ENCODE data around the gene AIFM2.

The AIFM2 gene

GRCh38 chr10:70078329-70078728 lies 54.3 kb downstream of the AIFM2 start:
- no peaks in the 10 kb centered on the region for H3K4me1 ChIP-seq (ENCODE audit: insufficient read depth, low read length)
- DNase-seq (no peak), ATAC-seq (ENCODE audit: insufficient read depth, low read depth) (no peak)
- no peaks in the 10 kb centered on the region for H3K79me2 ChIP-seq (ENCODE audit: insufficient read depth, low read length)
- no peaks in the 10 kb centered on the region for H4K20me1 ChIP-seq (ENCODE audit: insufficient read depth, low read length)
- TF ChIP-seq, protein P1, sequence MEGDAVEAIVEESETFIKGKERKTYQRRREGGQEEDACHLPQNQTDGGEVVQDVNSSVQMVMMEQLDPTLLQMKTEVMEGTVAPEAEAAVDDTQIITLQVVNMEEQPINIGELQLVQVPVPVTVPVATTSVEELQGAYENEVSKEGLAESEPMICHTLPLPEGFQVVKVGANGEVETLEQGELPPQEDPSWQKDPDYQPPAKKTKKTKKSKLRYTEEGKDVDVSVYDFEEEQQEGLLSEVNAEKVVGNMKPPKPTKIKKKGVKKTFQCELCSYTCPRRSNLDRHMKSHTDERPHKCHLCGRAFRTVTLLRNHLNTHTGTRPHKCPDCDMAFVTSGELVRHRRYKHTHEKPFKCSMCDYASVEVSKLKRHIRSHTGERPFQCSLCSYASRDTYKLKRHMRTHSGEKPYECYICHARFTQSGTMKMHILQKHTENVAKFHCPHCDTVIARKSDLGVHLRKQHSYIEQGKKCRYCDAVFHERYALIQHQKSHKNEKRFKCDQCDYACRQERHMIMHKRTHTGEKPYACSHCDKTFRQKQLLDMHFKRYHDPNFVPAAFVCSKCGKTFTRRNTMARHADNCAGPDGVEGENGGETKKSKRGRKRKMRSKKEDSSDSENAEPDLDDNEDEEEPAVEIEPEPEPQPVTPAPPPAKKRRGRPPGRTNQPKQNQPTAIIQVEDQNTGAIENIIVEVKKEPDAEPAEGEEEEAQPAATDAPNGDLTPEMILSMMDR (IDR thresholded peaks at IDR 0.05; ENCODE audit: borderline replicate concordance, extremely low read depth, low read length, poor library complexity, severe bottlenecking) = no peak
- no peak for TF ChIP-seq EZH2 (IDR thresholded peaks at IDR 0.05; ENCODE audit: borderline replicate concordance, low read depth, low read length, severe bottlenecking)
- H2AFZ ChIP-seq (ENCODE audit: low read depth, low read length) = no peak overlapping the region
- H3K9ac ChIP-seq (ENCODE audit: low read depth, low read length) = no peak overlapping the region
- no peaks in the 10 kb centered on the region for H3K36me3 ChIP-seq (ENCODE audit: insufficient read depth, low read length)
- H3K4me3 ChIP-seq (ENCODE audit: low read depth in 1 of 2, low read length in 2 of 2) = no peak overlapping the region
- H3K4me2 ChIP-seq (ENCODE audit: insufficient read depth, low read length) = no peak overlapping the region
- H3K27me3 ChIP-seq (ENCODE audit: insufficient read depth, low read length, poor library complexity) = peaks cover 6% of the 10 kb centered on the region
- no peak overlapping the region for H3K27ac ChIP-seq (ENCODE audit: low read length)
- H3K9me3 ChIP-seq (ENCODE audit: insufficient read depth, low read length, severe bottlenecking) = no peaks in the 10 kb centered on the region

DNA sequence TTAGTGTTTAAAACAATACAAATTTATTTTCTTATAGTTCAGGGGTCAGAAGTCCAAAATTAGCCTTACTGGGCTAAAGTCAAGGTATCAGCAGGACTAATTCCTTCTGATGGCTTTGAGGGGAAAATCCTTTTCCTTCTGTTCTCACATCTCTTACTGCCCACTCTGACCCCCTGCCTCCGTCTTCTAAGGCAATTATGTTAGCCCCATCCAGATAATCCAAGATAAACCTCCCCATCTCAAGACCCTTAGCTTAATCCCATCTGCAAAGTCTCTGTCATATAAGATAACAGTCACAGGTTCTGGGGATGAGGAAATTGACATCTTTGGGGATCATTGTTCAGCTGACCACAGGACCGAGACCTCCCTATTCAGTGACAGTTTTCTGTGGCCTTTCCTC lies 57.7 kb downstream of the AIFM2 start:
- no peak for TF ChIP-seq EZH2 (IDR thresholded peaks at IDR 0.05; ENCODE audit: borderline replicate concordance, low read depth, low read length, severe bottlenecking)
- TF ChIP-seq, protein P1 (IDR thresholded peaks at IDR 0.05; ENCODE audit: borderline replicate concordance, extremely low read depth, low read length, poor library complexity, severe bottlenecking) = no peak

DNA sequence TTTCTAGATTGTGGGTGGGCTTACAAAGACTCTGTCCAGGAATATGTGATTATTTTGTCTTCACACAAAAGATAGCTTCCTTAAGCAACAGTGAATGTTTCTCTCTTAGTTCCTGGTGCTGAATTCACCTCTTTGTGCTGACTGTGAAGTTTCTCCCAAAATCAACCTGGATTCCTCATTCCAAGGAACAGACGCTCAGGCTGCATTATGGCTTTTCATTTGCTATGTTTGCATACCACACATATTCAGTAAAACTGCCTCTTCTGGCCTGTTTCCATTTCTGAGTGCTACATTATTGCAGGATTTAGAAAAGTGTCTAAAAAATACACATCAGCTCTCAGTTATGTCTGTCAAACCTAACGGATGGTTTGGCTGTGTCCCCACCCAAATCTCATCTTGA lies 58.5 kb downstream of the AIFM2 start:
- no peak for DNase-seq
- Histone ChIP-seq H3K27me3 (ENCODE audit: insufficient read depth, low read length, poor library complexity) (peaks cover 12% of the 10 kb centered on the region), H3K9me3 (ENCODE audit: insufficient read depth, low read length, severe bottlenecking) (no peaks in the 10 kb centered on the region), H3K36me3 (ENCODE audit: insufficient read depth, low read length) (no peaks in the 10 kb centered on the region), H4K20me1 (ENCODE audit: insufficient read depth, low read length) (no peaks in the 10 kb centered on the region), H3K9ac (ENCODE audit: low read depth, low read length) (no peak overlapping the region), H3K4me2 (ENCODE audit: insufficient read depth, low read length) (no peak overlapping the region), H3K27ac (ENCODE audit: low read length) (no peak overlapping the region), H3K4me1 (ENCODE audit: insufficient read depth, low read length) (no peaks in the 10 kb centered on the region), H3K4me3 (ENCODE audit: low read depth in 1 of 2, low read length in 2 of 2) (no peak overlapping the region), H2AFZ (ENCODE audit: low read depth, low read length) (no peak overlapping the region), H3K79me2 (ENCODE audit: insufficient read depth, low read length) (no peaks in the 10 kb centered on the region)
- no peak for ATAC-seq (ENCODE audit: insufficient read depth, low read depth)
- TF ChIP-seq EZH2 (IDR thresholded peaks at IDR 0.05; ENCODE audit: borderline replicate concordance, low read depth, low read length, severe bottlenecking) = no peak
- TF ChIP-seq, protein P1 (IDR thresholded peaks at IDR 0.05; ENCODE audit: borderline replicate concordance, extremely low read depth, low read length, poor library complexity, severe bottlenecking) = no peak

More for the DNA sequence above, 57.7 kb downstream of the AIFM2 start:
- no peaks in the 10 kb centered on the region for H3K9me3 ChIP-seq (ENCODE audit: insufficient read depth, low read length, severe bottlenecking)
- H4K20me1 ChIP-seq (ENCODE audit: insufficient read depth, low read length) = no peaks in the 10 kb centered on the region
- H2AFZ ChIP-seq (ENCODE audit: low read depth, low read length) = no peak overlapping the region
- H3K4me2 ChIP-seq (ENCODE audit: insufficient read depth, low read length) = no peak overlapping the region
- no peaks in the 10 kb centered on the region for H3K79me2 ChIP-seq (ENCODE audit: insufficient read depth, low read length)
- H3K36me3 ChIP-seq (ENCODE audit: insufficient read depth, low read length) = no peaks in the 10 kb centered on the region
- DNase-seq (no peak), ATAC-seq (ENCODE audit: insufficient read depth, low read depth) (no peak)
- H3K4me3 ChIP-seq (ENCODE audit: low read depth in 1 of 2, low read length in 2 of 2) = no peak overlapping the region
- H3K4me1 ChIP-seq (ENCODE audit: insufficient read depth, low read length) = no peaks in the 10 kb centered on the region
- H3K27ac ChIP-seq (ENCODE audit: low read length) = no peak overlapping the region
- H3K9ac ChIP-seq (ENCODE audit: low read depth, low read length) = no peak overlapping the region
- H3K27me3 ChIP-seq (ENCODE audit: insufficient read depth, low read length, poor library complexity) = peaks cover 10% of the 10 kb centered on the region

DNA sequence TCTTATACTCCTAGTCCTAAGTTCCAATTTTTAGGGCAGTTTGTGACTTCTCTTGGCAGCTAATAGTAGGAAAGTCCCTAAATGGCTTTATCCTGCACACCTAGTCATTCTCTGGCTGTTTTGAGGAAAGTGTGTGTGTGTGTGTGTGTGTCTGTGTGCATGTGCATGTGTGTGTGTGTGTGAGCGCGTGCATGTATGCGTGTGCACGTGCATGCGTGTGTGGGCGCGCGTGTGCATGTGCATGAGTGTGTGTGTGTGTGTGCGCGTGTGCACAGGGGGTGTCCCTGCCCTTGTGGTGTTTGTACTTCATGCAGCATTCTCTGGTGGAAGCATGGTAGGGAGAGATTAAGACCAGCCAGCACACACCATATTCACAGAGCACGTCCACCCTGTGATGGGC lies 61.8 kb downstream of the AIFM2 start:
- Histone ChIP-seq H3K4me3 (ENCODE audit: low read depth in 1 of 2, low read length in 2 of 2) (no peak overlapping the region), H3K4me1 (ENCODE audit: insufficient read depth, low read length) (no peaks in the 10 kb centered on the region), H3K4me2 (ENCODE audit: insufficient read depth, low read length) (no peak overlapping the region), H4K20me1 (ENCODE audit: insufficient read depth, low read length) (no peaks in the 10 kb centered on the region), H3K27ac (ENCODE audit: low read length) (no peak overlapping the region), H3K27me3 (ENCODE audit: insufficient read depth, low read length, poor library complexity) (peaks cover 18% of the 10 kb centered on the region), H3K9ac (ENCODE audit: low read depth, low read length) (no peak overlapping the region), H3K9me3 (ENCODE audit: insufficient read depth, low read length, severe bottlenecking) (no peaks in the 10 kb centered on the region), H2AFZ (ENCODE audit: low read depth, low read length) (no peak overlapping the region), H3K36me3 (ENCODE audit: insufficient read depth, low read length) (no peaks in the 10 kb centered on the region), H3K79me2 (ENCODE audit: insufficient read depth, low read length) (no peaks in the 10 kb centered on the region)
- TF ChIP-seq, protein P1 (IDR thresholded peaks at IDR 0.05; ENCODE audit: borderline replicate concordance, extremely low read depth, low read length, poor library complexity, severe bottlenecking) = no peak
- TF ChIP-seq EZH2 (IDR thresholded peaks at IDR 0.05; ENCODE audit: borderline replicate concordance, low read depth, low read length, severe bottlenecking) = no peak
- DNase-seq (no peak), ATAC-seq (ENCODE audit: insufficient read depth, low read depth) (no peak)

Measured in DND-41 (cell line).